Stimulated activated CD4-positive, alpha-beta T cell treated with anti-CD3 and anti-CD28 coated beads, Interleukin-1b, Interleukin-23, amount 100 ng/mL, for 1 hour (primary cell): ENCODE measurements around the gene ILF2.

Experiments
- DNase-seq, 2 donors: peaks; one replicate each; pipeline ENCODE4 v3.0.0-alpha.2; 2020; ENCODE audit warnings: low read depth in 2 of 2

The ILF2 gene

DNA sequence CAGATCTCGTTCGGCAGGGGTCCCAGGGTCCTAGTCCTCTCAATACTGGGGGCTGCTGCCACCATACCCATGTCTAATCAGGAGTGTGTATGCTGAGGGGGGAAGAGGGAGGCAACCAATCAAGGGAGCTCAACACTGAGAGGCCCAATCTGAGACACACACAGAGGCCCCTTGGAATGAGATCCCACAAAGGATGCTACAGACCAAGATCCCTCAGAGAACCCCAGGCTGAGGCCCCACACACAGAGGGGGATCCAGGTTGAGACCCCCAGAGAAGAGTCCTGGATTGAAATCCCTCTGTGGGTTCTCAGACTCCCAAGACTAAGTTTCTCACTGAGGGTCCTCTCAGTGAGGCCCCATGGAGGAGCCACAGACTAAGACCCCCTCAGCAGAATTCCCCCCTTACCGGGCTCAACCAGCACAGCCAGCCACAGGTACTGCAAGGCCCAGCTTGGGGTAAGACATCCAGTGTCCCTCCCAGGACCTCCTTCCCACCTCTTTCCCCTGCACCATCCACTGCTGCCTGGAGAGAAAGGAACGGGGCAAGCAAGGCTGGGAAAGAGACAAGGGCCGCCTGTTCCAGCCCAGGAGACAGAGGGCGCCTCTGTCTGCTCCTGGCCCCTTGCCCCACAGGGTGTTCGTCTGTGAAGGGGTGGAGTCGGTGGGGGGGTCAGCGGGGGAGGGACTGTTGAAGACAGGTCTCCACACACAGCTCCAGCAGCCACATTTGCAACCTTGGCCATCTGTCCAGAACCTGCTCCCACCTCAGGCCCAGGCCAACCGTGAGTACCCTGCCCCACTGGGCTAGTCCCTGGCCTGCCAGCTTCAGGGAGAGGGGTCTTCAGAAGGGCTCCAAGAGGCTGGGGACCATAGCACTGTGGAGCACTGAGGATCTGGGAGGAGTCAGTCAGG lies 42.8 kb downstream of the ILF2 start, which contains the start of gene S100A1:
Gene S100A1 (plus strand): TSS at position 720 of the 912 bp plus-strand sequence. CDS start 2,088 bp downstream, outside the sequence.
- no peak for DNase-seq

DNA sequence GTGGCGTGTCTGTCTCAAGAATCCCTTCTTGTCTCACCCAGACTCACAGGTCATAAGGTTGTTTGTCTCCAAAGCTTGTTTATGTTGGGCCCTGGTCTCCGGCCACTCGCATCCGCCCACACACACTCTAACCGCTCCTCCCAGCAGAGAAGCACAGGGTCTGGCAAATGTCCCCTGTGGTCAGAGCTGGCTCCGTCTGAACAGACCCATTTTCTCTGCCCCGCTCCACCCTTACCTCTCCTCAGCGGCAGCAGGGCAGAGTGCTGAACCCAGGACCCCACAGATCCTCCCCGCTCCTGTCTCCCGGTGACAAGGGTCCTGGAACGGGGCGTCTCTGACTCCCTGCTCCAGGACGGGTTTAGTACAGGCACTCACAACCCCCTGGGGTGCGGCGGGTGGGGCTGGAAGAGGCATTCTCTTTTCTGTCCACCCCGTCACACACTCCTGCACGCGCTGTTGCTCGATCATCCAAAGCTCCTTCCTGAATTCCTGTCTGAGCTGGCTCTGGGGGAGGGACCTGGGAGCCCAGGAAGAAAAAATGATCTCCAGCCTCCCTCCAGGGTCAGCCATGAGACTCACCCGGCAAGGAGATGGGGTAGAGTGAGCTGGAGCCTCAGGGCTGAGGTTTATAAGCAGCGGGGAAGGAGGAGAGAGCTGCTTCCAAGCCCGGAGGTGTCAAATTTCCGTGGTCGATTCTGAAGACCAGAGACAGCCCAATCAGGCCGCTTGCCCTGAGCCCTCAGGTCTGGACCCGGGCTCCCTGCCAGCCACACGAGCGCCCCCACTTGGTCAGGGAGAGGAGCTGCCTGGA lies 43.7 kb downstream of the ILF2 start, which contains the start of gene S100A13:
Gene S100A13 (minus strand): TSS at position 602 of the 811 bp plus-strand sequence. CDS start 1,033 bp downstream, outside the sequence.
- no peak for DNase-seq

DNA sequence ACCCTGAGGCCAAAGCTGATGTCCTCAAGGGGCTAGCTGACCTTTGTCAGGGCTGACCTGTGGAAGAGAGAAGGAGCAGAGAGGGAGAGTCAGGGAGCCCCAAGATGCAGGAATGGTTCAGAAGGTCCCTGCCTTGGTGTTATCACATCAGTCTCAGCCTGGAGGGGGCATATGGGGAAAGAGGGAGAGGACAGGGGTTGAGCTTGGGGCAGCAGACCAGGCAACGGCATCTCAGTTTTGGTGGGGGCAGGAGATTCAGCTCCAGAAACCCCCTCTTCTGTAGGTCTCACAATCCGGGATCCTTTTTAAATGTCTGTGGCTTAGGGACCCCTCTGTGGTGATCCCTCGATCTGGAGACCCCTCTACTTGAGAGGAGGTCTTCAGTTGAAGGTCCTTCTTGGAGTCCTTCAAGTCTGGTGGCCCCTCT lies 44.3 kb downstream of the ILF2 start:
- DNase-seq, result no peak

DNA sequence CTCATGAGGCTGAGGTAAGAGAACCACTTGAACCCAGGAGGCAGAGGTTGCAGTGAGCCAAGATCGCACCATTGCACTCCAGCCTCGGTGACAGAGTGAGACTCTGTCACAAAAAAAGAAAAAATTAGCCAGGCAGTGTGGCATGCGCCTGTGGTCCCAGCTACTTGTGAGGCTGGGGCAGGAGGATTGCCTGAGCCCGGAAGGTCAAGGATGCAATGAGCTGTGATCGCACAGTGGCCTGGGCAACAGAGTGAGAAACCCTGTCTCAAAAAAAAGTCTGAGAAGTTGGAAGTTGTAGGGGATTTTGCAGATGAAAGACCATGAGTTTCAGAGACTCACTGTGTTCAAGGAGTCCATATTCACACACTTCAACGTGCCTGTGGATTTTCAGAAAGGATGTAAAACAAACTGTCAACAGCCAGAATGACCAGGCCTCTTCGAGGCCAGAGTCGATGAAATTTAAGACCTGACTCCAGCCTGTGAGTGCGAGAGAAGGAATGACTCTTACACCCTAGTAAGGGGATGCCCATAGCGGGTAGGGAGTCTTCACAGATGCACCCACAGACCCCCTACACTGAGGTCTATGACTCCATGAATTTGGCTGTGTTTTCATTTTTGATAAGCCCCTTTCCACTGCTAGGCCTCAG lies 45.7 kb downstream of the ILF2 start:
- no peak for DNase-seq

DNA sequence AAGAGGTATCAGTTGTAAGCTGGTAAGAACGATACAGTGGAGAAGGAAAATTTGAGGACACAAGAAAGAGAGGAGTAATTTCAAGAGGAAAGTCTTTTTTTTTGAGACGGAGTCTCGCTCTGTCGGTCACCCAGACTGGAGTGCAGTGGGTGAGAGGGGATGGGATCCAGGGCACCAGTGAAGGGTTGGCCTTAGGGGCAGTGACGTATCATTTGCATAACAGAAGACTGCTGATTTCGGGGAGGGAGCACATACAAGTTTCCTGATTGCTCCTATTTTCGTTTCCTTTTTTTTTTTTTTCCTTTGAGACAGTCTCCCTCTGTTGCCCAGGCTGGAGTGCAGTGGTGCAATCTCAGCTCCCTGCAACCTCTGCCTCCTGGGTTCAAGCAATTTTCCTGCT lies 47.7 kb downstream of the ILF2 start:
- no peak for DNase-seq

DNA sequence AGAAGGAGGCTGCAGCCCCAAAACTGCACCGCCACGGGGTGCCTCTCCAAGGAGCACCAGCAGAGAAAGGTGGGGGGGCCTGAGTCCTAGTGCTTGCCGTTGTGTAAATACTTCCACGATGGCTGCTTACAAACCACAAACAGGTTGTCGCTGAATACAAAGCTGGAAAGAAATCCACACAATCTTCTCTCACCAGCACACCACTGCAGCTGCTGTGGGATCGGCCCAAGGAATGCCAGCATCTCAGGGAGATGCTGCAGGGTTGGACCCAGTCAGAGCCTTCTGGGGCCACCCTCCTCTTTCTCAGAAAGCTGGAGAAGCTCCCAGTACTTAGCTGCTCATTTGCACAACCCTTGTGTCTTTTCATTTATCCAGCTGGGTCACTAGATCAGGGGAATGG lies 51.6 kb downstream of the ILF2 start:
- no peak for DNase-seq

DNA sequence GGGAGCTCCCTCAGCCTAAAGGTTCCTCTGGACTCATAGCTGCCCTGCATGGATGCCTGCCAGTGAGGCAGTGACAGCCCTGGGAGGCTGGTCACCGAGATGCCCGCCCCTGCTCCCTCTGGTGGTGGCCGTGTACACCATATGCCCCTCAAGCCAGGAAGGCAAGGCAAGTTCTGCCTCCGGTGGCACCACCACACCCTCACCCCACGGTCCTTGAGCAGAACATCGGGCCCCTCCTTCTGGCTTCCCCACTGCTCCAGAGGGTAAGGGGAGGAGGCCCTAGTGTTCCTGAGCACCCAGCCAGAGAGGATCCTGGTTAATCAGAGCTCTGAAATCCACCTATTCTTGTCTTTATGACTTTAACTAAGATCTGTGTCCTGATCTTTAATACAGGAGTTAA lies 53.1 kb downstream of the ILF2 start:
- DNase-seq, result peak in 1 of 2 donors; percentile 11

DNA sequence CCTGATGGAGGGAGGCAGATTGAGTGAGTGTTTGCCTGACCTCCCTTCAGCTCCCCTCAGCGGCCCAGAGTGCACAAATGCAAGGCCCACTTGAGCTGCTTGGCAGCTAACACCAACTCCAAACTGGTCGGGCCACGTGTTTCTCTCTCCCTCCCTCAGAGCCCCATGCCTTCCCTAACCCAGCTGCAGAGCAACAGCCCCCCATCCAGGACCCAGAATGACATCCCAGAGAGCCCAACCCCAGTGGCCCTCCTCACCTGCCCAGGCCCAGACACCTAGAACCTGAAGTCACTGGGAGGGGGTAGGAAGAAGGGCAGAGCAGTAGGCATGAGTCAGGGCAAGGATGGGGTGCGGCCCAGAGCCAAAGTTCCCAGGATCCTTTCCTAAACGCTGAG lies 53.9 kb downstream of the ILF2 start:
- no peak for DNase-seq

DNA sequence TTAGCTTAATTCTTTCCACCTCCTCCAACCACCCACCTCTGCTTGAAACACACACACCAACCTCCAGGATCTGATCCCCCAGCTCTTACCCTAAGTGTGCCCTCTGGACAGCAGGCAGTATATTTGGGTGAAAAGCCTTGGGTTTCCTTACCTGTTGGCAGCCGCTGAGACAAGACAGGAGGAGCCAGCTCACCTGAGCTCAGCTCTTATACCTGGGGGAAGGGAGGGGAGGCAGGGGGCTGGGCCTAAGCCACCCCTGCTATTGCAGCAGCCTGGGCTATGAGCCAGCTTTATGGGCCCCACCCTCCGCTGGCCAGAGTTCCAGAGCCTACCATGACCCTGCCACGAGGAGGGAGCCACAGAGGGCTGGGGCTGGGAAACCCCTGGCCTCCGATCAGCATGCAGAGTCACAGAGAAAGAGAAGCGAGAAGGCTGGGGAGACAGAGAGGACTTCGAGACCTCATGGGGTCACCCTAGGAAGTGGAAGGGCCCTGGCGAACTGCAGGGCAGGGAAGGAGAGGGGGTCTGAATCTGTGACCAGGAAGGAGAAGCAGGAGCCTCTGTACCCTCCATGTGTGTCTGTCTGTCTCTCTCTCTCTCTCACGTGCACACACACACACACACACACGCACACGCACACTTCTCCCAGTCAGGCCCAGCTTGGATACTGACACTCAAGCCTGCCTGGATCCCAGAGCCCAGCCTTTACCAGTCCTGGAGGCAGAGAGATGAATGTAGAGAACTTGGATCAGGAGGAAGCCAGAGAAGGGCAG lies 54.5 kb downstream of the ILF2 start, which contains the start of gene S100A14:
Gene S100A14 (minus strand): TSS at position 182 of the 773 bp plus-strand sequence. CDS start 467 bp downstream, outside the sequence.
- no peak for DNase-seq

DNA sequence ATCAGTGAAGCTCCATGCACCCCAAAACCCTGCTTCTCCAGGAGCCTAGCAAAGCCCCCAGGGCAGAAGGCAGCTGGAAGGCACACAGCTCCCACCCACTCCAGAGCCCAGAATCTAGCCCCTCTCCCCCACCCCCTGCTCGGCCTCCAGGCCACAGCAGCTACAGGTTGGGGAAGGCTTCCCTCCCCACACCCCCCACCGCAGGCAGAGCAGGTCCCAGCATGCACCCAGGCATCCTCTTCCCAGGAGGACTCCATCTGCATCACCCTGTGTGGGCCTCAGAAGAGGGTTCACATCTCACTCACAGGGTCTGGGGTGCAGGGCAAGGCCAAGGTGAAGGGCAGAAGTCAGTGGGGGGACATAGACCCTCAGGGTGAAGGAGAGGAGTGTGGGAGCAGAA lies 55.4 kb downstream of the ILF2 start:
- no peak for DNase-seq

DNA sequence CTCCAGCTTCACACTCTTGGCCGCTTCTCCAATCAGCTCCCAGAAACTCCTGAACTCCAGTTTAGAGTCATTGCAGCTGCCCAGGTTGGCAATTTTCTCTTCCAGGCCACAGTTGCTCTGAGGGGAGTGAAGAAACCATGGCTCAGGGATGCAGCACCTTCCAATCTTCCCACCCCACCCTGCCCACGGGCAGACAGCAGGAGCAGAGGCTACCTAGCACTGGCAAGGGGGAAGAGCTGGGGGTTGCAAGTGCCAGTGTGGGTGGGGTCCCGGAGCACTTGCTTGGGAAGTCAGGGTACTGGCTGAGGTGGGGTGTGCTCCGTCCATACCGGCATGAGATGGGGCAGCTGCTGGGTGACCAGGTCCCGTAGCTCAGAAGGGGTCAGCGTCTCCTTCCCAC lies 55.9 kb downstream of the ILF2 start:
- DNase-seq, result no peak

DNA sequence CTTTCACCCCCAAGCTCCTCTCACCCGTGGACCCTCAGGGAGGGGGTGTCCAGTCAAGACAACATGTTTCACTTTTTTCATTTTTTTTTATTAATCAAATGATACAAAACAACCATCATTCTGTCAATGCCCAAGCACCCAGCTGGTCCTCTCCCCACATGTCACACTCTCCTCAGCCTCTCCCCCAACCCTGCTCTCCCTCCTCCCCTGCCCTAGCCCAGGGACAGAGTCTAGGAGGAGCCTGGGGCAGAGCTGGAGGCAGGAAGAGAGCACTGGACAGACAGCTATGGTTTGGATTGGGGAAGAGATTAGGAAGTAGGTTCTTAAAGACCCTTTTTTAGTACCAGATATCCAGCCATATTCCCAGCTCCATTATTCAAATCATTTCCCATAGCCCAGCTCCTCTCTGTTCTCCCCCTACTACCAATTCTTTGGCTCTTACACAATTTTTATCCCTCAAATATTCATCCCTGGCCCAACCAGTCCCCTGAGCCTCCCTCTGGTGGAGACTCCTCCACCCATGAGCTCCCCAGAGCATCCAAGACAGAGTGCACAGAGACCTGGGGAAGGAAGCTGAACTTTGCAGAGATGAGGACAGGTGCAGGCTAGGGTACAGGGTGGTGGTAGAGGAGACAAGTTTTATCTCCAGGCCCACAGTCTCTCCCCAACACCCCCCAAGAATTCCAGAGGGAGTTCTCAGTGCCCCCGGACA lies 56.4 kb downstream of the ILF2 start:
- no peak for DNase-seq

DNA sequence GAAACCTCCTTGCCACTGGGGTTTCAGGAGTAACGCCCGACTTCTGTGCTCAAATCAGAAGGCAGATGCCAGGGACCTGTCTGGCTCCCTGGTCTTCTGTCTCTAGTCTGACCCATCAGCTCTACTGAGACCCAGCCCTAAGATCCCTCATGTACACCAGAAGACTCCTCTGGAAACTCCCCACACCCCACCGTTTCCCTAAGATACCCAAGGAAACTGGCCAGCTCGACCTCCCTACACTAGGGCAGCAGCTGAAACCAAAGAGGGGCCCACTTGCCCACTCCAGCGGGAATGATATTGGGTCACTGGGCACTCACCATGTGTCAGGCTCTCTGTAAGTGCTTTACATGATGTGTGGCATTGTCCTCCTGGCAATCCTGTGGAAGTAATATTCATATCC lies 57.4 kb downstream of the ILF2 start:
- no peak for DNase-seq

DNA sequence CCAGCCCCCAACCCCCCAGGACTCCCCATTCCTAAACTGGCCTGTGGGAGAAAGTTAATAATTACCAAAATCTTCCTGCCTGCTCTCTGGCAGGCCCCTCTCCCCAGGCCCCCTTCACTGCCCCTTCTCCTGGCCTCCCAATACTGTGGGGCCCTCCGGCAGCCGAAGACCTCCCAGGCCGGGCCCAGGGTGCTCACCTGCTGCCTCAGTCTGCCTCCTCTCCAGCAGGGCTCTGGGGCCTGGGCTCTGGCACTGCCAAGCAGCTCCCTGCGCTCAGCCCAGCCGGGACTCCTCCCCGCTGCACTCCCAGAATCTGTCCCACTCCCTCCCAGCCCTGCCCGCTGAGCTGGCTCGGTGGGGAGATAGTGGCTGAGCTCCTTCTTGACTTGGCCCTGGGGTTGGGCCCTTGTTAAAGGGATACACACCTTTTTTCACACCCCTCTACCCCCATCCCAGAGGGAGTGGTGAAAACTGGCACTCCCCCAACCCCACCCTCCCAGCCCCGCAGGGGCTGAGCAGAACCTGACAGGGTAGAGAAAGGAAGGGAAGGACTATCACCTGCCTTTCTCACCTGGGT lies 58.0 kb downstream of the ILF2 start, which contains the start of gene S100A16:
Gene S100A16 (minus strand): TSS at position 383 of the 577 bp plus-strand sequence. CDS start 4,986 bp downstream, outside the sequence.
- no peak for DNase-seq

DNA sequence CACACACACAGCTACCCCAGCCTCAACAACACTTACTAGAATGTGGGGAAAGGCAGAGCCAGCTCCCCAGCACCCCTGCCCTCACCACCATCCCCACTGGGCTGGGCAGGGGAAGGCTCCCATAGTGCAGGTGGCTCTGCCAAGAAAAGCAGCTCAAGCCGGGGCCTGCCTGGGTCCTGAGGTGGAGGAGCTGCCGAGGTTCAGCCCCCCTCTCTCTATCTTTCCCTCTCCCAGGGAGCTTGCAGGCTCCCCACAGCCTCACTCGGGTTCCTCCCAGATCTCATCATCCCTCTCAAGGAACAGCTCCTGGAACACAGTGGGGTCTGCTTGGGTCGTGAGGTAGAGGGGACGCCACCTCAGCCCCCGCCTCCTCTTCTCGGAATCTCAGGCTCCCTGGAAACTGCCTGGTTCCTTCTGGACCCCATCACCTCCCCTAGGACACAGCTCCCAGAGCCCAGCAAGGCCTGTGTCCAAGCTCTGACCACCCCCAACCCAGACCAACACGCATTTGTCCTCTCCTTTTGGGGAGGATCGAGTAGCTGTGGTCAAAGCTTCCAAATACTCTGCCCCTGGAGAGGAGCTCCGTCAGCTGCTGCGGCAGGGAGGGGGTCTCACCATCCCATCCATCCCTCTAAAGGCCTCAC lies 58.6 kb downstream of the ILF2 start:
- no peak for DNase-seq
